CD8-positive, alpha-beta memory T cell (primary cell): ENCODE data around the gene PLXNA2. TPM values are rescaled to one million over a fixed set of nuclear protein-coding genes. Genes with fewer than 3 reads are reported as not detected.

Experiments
- CTCF ChIA-PET: fragments of 350-600 bp; sonication (Branson Sonifier 250); formaldehyde crosslinking; loops from one replicate; lab custom pipeline; 2021; ENCODE audit warnings: antibody characterized with exemption; lab: Charles Lee
- POLR2A ChIA-PET: fragments of 350-600 bp; sonication (Branson Sonifier 250); formaldehyde crosslinking; loops from one replicate; lab custom pipeline; 2021; ENCODE audit warnings: antibody characterized with exemption; lab: Charles Lee
- DNase-seq, 5 donors: peaks; one replicate each; pipeline versions ENCODE4 v3.0.0 to v3.0.0-alpha.2; 2020 to 2022; ENCODE audit warnings: mixed read lengths in 1 of 5
- H3K27ac ChIP-seq: one replicate; pipeline ENCODE4 v1.7.0; 2013; ENCODE audit warnings: low read depth, mild to moderate bottlenecking, low read length, moderate library complexity
- H3K27me3 ChIP-seq: 2 replicates; pipeline ENCODE4 v1.7.0; 2013; ENCODE audit warnings: low read length, mild to moderate bottlenecking; ENCODE audit not compliant: insufficient read depth, poor library complexity, severe bottlenecking
- H3K36me3 ChIP-seq: 2 replicates; pipeline ENCODE4 v1.7.0; 2013; ENCODE audit warnings: mild to moderate bottlenecking, low read length, moderate library complexity; ENCODE audit not compliant: insufficient read depth
- H3K4me1 ChIP-seq: 2 replicates; pipeline ENCODE4 v1.7.0; 2013; ENCODE audit warnings: mild to moderate bottlenecking, low read length, moderate library complexity; ENCODE audit not compliant: insufficient read depth
- H3K4me3 ChIP-seq: 2 replicates; pipeline ENCODE4 v1.7.0; 2013; ENCODE audit warnings: mild to moderate bottlenecking, low read length
- H3K9me3 ChIP-seq: 2 replicates; pipeline ENCODE4 v1.7.0; 2013; ENCODE audit warnings: mild to moderate bottlenecking, low read length
- H3K27ac Mint-ChIP-seq, 8 donors: one replicate each; pipeline ENCODE4 v1.8.0; 2020 to 2021; ENCODE audit warnings: mixed read lengths in 8 of 8, mild to moderate bottlenecking in 6 of 8, inconsistent platforms in 3 of 8, moderate library complexity in 3 of 8
- H3K27me3 Mint-ChIP-seq, 2 donors: one replicate each; pipeline ENCODE4 v1.8.0; 2020 to 2021; ENCODE audit warnings: mixed read lengths in 2 of 2, mild to moderate bottlenecking in 1 of 2, moderate library complexity in 1 of 2
- H3K36me3 Mint-ChIP-seq, 3 donors: one replicate each; pipeline ENCODE4 v1.8.0; 2020 to 2021; ENCODE audit warnings: mixed read lengths in 3 of 3, inconsistent platforms in 1 of 3, mild to moderate bottlenecking in 1 of 3
- H3K4me1 Mint-ChIP-seq, 3 donors: one replicate each; pipeline ENCODE4 v1.8.0; 2020 to 2021; ENCODE audit warnings: mixed read lengths in 3 of 3, inconsistent platforms in 1 of 3, mild to moderate bottlenecking in 1 of 3
- H3K4me3 Mint-ChIP-seq, 7 donors: one replicate each; pipeline ENCODE4 v1.8.0; 2020 to 2021; ENCODE audit warnings: mixed read lengths in 7 of 7, mild to moderate bottlenecking in 6 of 7, moderate library complexity in 4 of 7, inconsistent platforms in 2 of 7
- H3K9me3 Mint-ChIP-seq, 5 donors: one replicate each; pipeline ENCODE4 v1.8.0; 2020 to 2022; ENCODE audit warnings: mixed read lengths in 5 of 5, mild to moderate bottlenecking in 3 of 5, moderate library complexity in 2 of 5, inconsistent platforms in 1 of 5
- polyA plus RNA-seq: library from polyadenylated mRNA; unstranded; fragments of 300-500 nt; fragmentation: Illumina TruSeq; gene quantifications from one replicate; pipeline ENCODE4 v1.2.3, GENCODE V29; 2021
- total RNA-seq, 2 experiments: library from RNA; stranded (reverse); gene quantifications; one replicate each; pipeline ENCODE4 v1.2.3, GENCODE V29; 2021

PLXNA2 gene
- total and polyA plus RNA-seq, 3 experiments from 2014 or later: 0.75 to 1.1 (median 1.0) TPM

- DNase-seq: no peak
- CTCF ChIA-PET: interaction anchor here (2.0 kb wide), 1 partner anchor 14 kb away, joined by 7 read pairs; no protein-coding TSS in a partner anchor
These were observed 207.9 kb downstream of the PLXNA2 start for GRCh38 chr1:208036106-208036808.

GRCh38 chr1:208034135-208034534 is 210.0 kb downstream of the PLXNA2 start:
- Mint-ChIP-seq H3K27ac (no peak overlapping the region), H3K27me3 (peaks cover 15 to 19% of the 10 kb centered on the region in 2 donors), H3K9me3 (no peaks in the 10 kb centered on the region), H3K4me1 (no peaks in the 10 kb centered on the region), H3K36me3 (peaks cover 0 to 7% (median 0%) of the 10 kb centered on the region in 3 donors), H3K4me3 (no peak overlapping the region)
- H3K27ac ChIP-seq: no peak overlapping the region
- DNase-seq: no peak
- no peaks in the 10 kb centered on the region for H3K4me1 ChIP-seq
- H3K36me3 ChIP-seq: no peaks in the 10 kb centered on the region
- H3K4me3 ChIP-seq: no peak overlapping the region
- ChIA-PET CTCF (interaction anchor here (1.0 kb wide), 1 partner anchor 12 kb away, joined by 3 read pairs; no protein-coding TSS in a partner anchor), POLR2A (no interaction called here)
- H3K9me3 ChIP-seq: no peaks in the 10 kb centered on the region
- H3K27me3 ChIP-seq: no peaks in the 10 kb centered on the region

More at GRCh38 chr1:208036106-208036808, 207.9 kb downstream of the PLXNA2 start:
- Mint-ChIP-seq H3K9me3 (no peaks in the 10 kb centered on the region), H3K4me3 (no peak overlapping the region), H3K27me3 (peaks cover 9 to 11% of the 10 kb centered on the region in 2 donors), H3K36me3 (peaks cover 0 to 5% (median 0%) of the 10 kb centered on the region in 3 donors), H3K27ac (no peak overlapping the region), H3K4me1 (no peaks in the 10 kb centered on the region)
- Histone ChIP-seq H3K9me3 (no peaks in the 10 kb centered on the region), H3K27ac (no peak overlapping the region), H3K4me1 (no peaks in the 10 kb centered on the region), H3K4me3 (no peak overlapping the region), H3K36me3 (no peaks in the 10 kb centered on the region), H3K27me3 (no peaks in the 10 kb centered on the region)
- POLR2A ChIA-PET: no interaction called here

- no peaks in the 10 kb centered on the region for H3K4me1 Mint-ChIP-seq
- H3K4me3 Mint-ChIP-seq: no peak overlapping the region
- Histone ChIP-seq H3K27me3 (no peaks in the 10 kb centered on the region), H3K4me3 (no peak overlapping the region), H3K4me1 (no peaks in the 10 kb centered on the region), H3K36me3 (no peaks in the 10 kb centered on the region), H3K9me3 (no peaks in the 10 kb centered on the region), H3K27ac (no peak overlapping the region)
- CTCF ChIA-PET: interaction anchor here (3.5 kb wide), 1 partner anchor 11 kb away, joined by 11 read pairs; no protein-coding TSS in a partner anchor
- POLR2A ChIA-PET: no interaction called here
- no peak overlapping the region for H3K27ac Mint-ChIP-seq
- no peak for DNase-seq
- peaks cover 0 to 7% (median 0%) of the 10 kb centered on the region in 3 donors for H3K36me3 Mint-ChIP-seq
- peaks cover 16 to 19% of the 10 kb centered on the region in 2 donors for H3K27me3 Mint-ChIP-seq
- no peaks in the 10 kb centered on the region for H3K9me3 Mint-ChIP-seq
These were observed 210.9 kb downstream of the PLXNA2 start for GRCh38 chr1:208033236-208033635.

- H3K4me3 Mint-ChIP-seq: no peak overlapping the region
- H3K27me3 Mint-ChIP-seq: peaks cover 16 to 19% of the 10 kb centered on the region in 2 donors
- no peak for DNase-seq
- H3K9me3 Mint-ChIP-seq: no peaks in the 10 kb centered on the region
- Histone ChIP-seq H3K36me3 (no peaks in the 10 kb centered on the region), H3K9me3 (no peaks in the 10 kb centered on the region), H3K27me3 (no peaks in the 10 kb centered on the region), H3K27ac (no peak overlapping the region), H3K4me1 (no peaks in the 10 kb centered on the region), H3K4me3 (no peak overlapping the region)
- POLR2A ChIA-PET: no interaction called here
- CTCF ChIA-PET: interaction anchor here (0.7 to 3.5 kb wide), 3 partner anchors 10 to 213 kb away, joined by 3 to 11 read pairs (median 3); no protein-coding TSS in a partner anchor
- H3K4me1 Mint-ChIP-seq: no peaks in the 10 kb centered on the region
- H3K27ac Mint-ChIP-seq: no peak overlapping the region
- H3K36me3 Mint-ChIP-seq: peaks cover 0 to 5% (median 0%) of the 10 kb centered on the region in 3 donors
These were observed 212.3 kb downstream of the PLXNA2 start for GRCh38 chr1:208031932-208032320.

- Histone ChIP-seq H3K36me3 (no peaks in the 10 kb centered on the region), H3K9me3 (no peaks in the 10 kb centered on the region), H3K4me1 (no peaks in the 10 kb centered on the region), H3K4me3 (no peak overlapping the region), H3K27me3 (no peaks in the 10 kb centered on the region), H3K27ac (no peak overlapping the region)
- Mint-ChIP-seq H3K36me3 (peaks cover 0 to 5% (median 0%) of the 10 kb centered on the region in 3 donors), H3K4me3 (peak overlapping the region in 1 of 7 donors; percentile 10), H3K27me3 (peaks cover 16 to 19% of the 10 kb centered on the region in 2 donors), H3K4me1 (no peaks in the 10 kb centered on the region), H3K27ac (no peak overlapping the region), H3K9me3 (no peaks in the 10 kb centered on the region)
- POLR2A ChIA-PET: no interaction called here
- CTCF ChIA-PET: interaction anchor here (1.0 to 3.5 kb wide), 2 partner anchors 10 to 33 kb away, joined by 3 to 11 read pairs; no protein-coding TSS in a partner anchor
- no peak for DNase-seq
These were observed 212.8 kb downstream of the PLXNA2 start for GRCh38 chr1:208031316-208031931.

- H3K27me3 ChIP-seq: peaks cover 1% of the 10 kb centered on the region
- H3K27me3 Mint-ChIP-seq: peaks cover 16 to 19% of the 10 kb centered on the region in 2 donors
- POLR2A ChIA-PET: no interaction called here
- no peak overlapping the region for H3K27ac ChIP-seq
- H3K9me3 Mint-ChIP-seq: no peaks in the 10 kb centered on the region
- no peak for DNase-seq
- peaks cover 0 to 5% (median 0%) of the 10 kb centered on the region in 3 donors for H3K36me3 Mint-ChIP-seq
- peak overlapping the region in 1 of 8 donors; percentile 65 for H3K27ac Mint-ChIP-seq
- H3K36me3 ChIP-seq: no peaks in the 10 kb centered on the region
- H3K9me3 ChIP-seq: no peaks in the 10 kb centered on the region
- H3K4me3 ChIP-seq: no peak overlapping the region
- H3K4me3 Mint-ChIP-seq: no peak overlapping the region
- no peaks in the 10 kb centered on the region for H3K4me1 Mint-ChIP-seq
- no peaks in the 10 kb centered on the region for H3K4me1 ChIP-seq
- CTCF ChIA-PET: interaction anchor here (0.9 to 3.5 kb wide), 3 partner anchors 9 to 32 kb away, joined by 3 to 11 read pairs (median 3); no protein-coding TSS in a partner anchor
These were observed 213.7 kb downstream of the PLXNA2 start for GRCh38 chr1:208030288-208031091.

GRCh38 chr1:208029381-208030287 is 214.6 kb downstream of the PLXNA2 start:
- Histone ChIP-seq H3K27me3 (peaks cover 4% of the 10 kb centered on the region), H3K9me3 (no peaks in the 10 kb centered on the region), H3K4me3 (no peak overlapping the region), H3K36me3 (no peaks in the 10 kb centered on the region), H3K27ac (no peak overlapping the region), H3K4me1 (no peaks in the 10 kb centered on the region)
- POLR2A ChIA-PET: no interaction called here
- Mint-ChIP-seq H3K27me3 (peaks cover 16 to 19% of the 10 kb centered on the region in 2 donors), H3K36me3 (peaks cover 0 to 5% (median 0%) of the 10 kb centered on the region in 3 donors), H3K9me3 (no peaks in the 10 kb centered on the region), H3K27ac (peak overlapping the region in 1 of 8 donors; percentile 34), H3K4me3 (no peak overlapping the region), H3K4me1 (no peaks in the 10 kb centered on the region)
- no peak for DNase-seq
- CTCF ChIA-PET: interaction anchor here (0.9 to 3.5 kb wide), 2 partner anchors 8 to 10 kb away, joined by 3 to 11 read pairs; no protein-coding TSS in a partner anchor
